Activated naive CD4-positive, alpha-beta T cell treated with anti-CD3 and anti-CD28 coated beads for 36 hours (primary cell): ENCODE results near the gene CD300LF. TPM values are rescaled to one million over a fixed set of nuclear protein-coding genes. Genes with fewer than 3 reads are reported as not detected.
A peak's percentile ranks its signal among the peaks of the same experiment; 100 is the strongest.

Source experiments
- CTCF ChIA-PET: fragments of 350-600 bp; sonication (Branson Sonifier 250); formaldehyde crosslinking; loops from one replicate; lab custom pipeline; 2021; ENCODE audit warnings: antibody characterized with exemption; lab: Charles Lee
- DNase-seq: peaks from one replicate; pipeline ENCODE4 v3.0.0-alpha.2; 2020
- H3K27ac Mint-ChIP-seq: one replicate; pipeline ENCODE4 v1.8.0; 2021; ENCODE audit warnings: mild to moderate bottlenecking, mixed read lengths
- H3K27me3 Mint-ChIP-seq: one replicate; pipeline ENCODE4 v1.8.0; 2021; ENCODE audit warnings: low read depth, mixed read lengths
- H3K36me3 Mint-ChIP-seq: one replicate; pipeline ENCODE4 v1.8.0; 2021; ENCODE audit warnings: low read depth, mixed read lengths
- H3K4me1 Mint-ChIP-seq: one replicate; pipeline ENCODE4 v1.8.0; 2021; ENCODE audit warnings: low read depth, mixed read lengths
- H3K4me3 Mint-ChIP-seq: one replicate; pipeline ENCODE4 v1.8.0; 2021; ENCODE audit warnings: mild to moderate bottlenecking, moderate library complexity, mixed read lengths
- H3K9me3 Mint-ChIP-seq: one replicate; pipeline ENCODE4 v1.8.0; 2021; ENCODE audit warnings: mixed read lengths
- intact Hi-C: fragments of 100-400 bp; cut with micrococcal nuclease; formaldehyde crosslinking; loops from one replicate; pipeline ENCODE4 v1.15.1; 2023
- microRNA-seq: library from miRNA; unstranded; fragments of <30 nt; microRNA quantifications from one replicate; pipeline ENCODE4 v1.2.0, GENCODE V29; 2022; ENCODE audit warnings: borderline microRNAs expressed, borderline replicate concordance
- total RNA-seq, 2 experiments: library from RNA; stranded (reverse); gene quantifications; one replicate each; pipeline ENCODE4 v1.2.3, GENCODE V29; 2021

CD300LF gene
- total RNA-seq, 2 experiments from 2014 or later: not detected

- Mint-ChIP-seq H3K9me3 (no peaks in the 10 kb centered on the region), H3K4me3 (no peak overlapping the region), H3K27me3 (peaks cover 3% of the 10 kb centered on the region), H3K4me1 (no peaks in the 10 kb centered on the region), H3K36me3 (no peaks in the 10 kb centered on the region), H3K27ac (no peak overlapping the region)
- intact Hi-C loops: no loop called here
- DNase-seq: no peak
- CTCF ChIA-PET: interaction anchor here (0.9 to 1.9 kb wide), 4 partner anchors 9 to 280 kb away, joined by 3 to 7 read pairs (median 4); partner anchors contain the start of gene GPR142
Observed at GRCh38 chr17:74647871-74648672, 64.7 kb downstream of the CD300LF start.

GRCh38 chr17:74646231-74646630 lies 66.5 kb downstream of the CD300LF start:
- no peak for DNase-seq
- Mint-ChIP-seq H3K4me1 (no peaks in the 10 kb centered on the region), H3K36me3 (no peaks in the 10 kb centered on the region), H3K27me3 (peaks cover 4% of the 10 kb centered on the region), H3K9me3 (no peaks in the 10 kb centered on the region), H3K4me3 (no peak overlapping the region), H3K27ac (no peak overlapping the region)
- intact Hi-C loops: no loop called here
- CTCF ChIA-PET: no interaction called here

GRCh38 chr17:74645010-74645409 lies 67.7 kb downstream of the CD300LF start:
- no peak for DNase-seq
- CTCF ChIA-PET: interaction anchor here (0.9 to 1.7 kb wide), 2 partner anchors 67 to 135 kb away, joined by 3 read pairs; no protein-coding TSS in a partner anchor
- Mint-ChIP-seq H3K36me3 (no peaks in the 10 kb centered on the region), H3K9me3 (no peaks in the 10 kb centered on the region), H3K27ac (no peak overlapping the region), H3K27me3 (peaks cover 12% of the 10 kb centered on the region), H3K4me3 (no peak overlapping the region), H3K4me1 (peaks cover 2% of the 10 kb centered on the region)
- intact Hi-C loops: no loop called here

- intact Hi-C loops: loop anchor here (5.0 kb wide), 1 partner anchor 77 kb away; the partner anchor contains the start of gene CD300H
- no peak overlapping the region for H3K4me3 Mint-ChIP-seq
- no peak for DNase-seq
- no peaks in the 10 kb centered on the region for H3K36me3 Mint-ChIP-seq
- peaks cover 8% of the 10 kb centered on the region for H3K4me1 Mint-ChIP-seq
- CTCF ChIA-PET: interaction anchor here (0.6 to 1.7 kb wide), 2 partner anchors 136 to 339 kb away, joined by 3 read pairs; no protein-coding TSS in a partner anchor
- H3K27me3 Mint-ChIP-seq: peaks cover 13% of the 10 kb centered on the region
- H3K9me3 Mint-ChIP-seq: no peaks in the 10 kb centered on the region
- no peak overlapping the region for H3K27ac Mint-ChIP-seq
Observed at GRCh38 chr17:74644419-74644818, 68.3 kb downstream of the CD300LF start.

Small RNAs within 50 kb of the gene (microRNA-seq; reads per million reads assigned to microRNA genes)
- 138 reads per million, percentile 63 among the genes with 10 or more reads in this experiment for gene MIR3615

Other genes starting within 250 kb of the CD300LF start
- 1 to 10 TPM; 1.3 to 1.8 TPM for gene CD300A, start 246.3 kb downstream of the CD300LF start, total RNA-seq
- gene CD300LB, start 181.4 kb downstream of the CD300LF start, total RNA-seq: not detected
- gene CD300C, start 166.8 kb downstream of the CD300LF start, total RNA-seq: not detected
- not detected for gene CD300H, start 145.4 kb downstream of the CD300LF start, total RNA-seq
- not detected for gene CD300LD, start 120.6 kb downstream of the CD300LF start, total RNA-seq
- gene CD300E, start 89.2 kb downstream of the CD300LF start, total RNA-seq: not detected
- 1 to 10 TPM; 2.1 to 2.3 TPM for gene RAB37, start 24.3 kb upstream of the CD300LF start, total RNA-seq
- 10 to 100 TPM; 70.8 to 77.6 TPM for gene NHERF1, start 35.7 kb upstream of the CD300LF start, total RNA-seq
- 10 to 100 TPM; 42.1 to 43.9 TPM for gene NAT9, start 63.4 kb upstream of the CD300LF start, total RNA-seq
- gene GRIN2C, start 147.0 kb upstream of the CD300LF start, total RNA-seq: under 1 TPM in 1 of 2 experiments, not detected in 1; 0.07 TPM
- 10 to 100 TPM; 61.8 to 67.6 TPM for gene FDXR, start 160.1 kb upstream of the CD300LF start, total RNA-seq
- not detected for gene FADS6, start 180.7 kb upstream of the CD300LF start, total RNA-seq
- gene USH1G, start 210.3 kb upstream of the CD300LF start, total RNA-seq: not detected
- not detected for gene OTOP2, start 211.3 kb upstream of the CD300LF start, total RNA-seq
- gene OTOP3, start 223.0 kb upstream of the CD300LF start, total RNA-seq: not detected